Smooth muscle cell (in vitro differentiated cells): ENCODE measurements around the gene GPR17. TPM values are rescaled to one million over a fixed set of nuclear protein-coding genes. Genes with fewer than 3 reads are reported as not detected.
A peak's percentile ranks its signal among the peaks of the same experiment; 100 is the strongest.

ENCODE experiments used
- DNase-seq: peaks from one replicate; lab custom pipeline; 2025; ENCODE audit not compliant: unreplicated experiment; lab: John Stamatoyannopoulos, UW
- H2AFZ ChIP-seq: fragments of 200-600 bp; sonication (generic); 2 replicates; pipeline ENCODE4 v1.6.0; 2016; ENCODE audit warnings: antibody characterized with exemption, low read depth, mild to moderate bottlenecking
- H3F3A ChIP-seq: fragments of 200-600 bp; sonication (generic); 2 replicates; pipeline ENCODE4 v1.6.0; 2017; ENCODE audit warnings: antibody characterized with exemption, low read depth
- H3K27ac ChIP-seq: fragments of 200-600 bp; sonication (generic); 2 replicates; pipeline ENCODE4 v1.5.1; 2016; ENCODE audit warnings: low read depth, mild to moderate bottlenecking
- H3K27me3 ChIP-seq: fragments of 200-600 bp; sonication (generic); 2 replicates; pipeline ENCODE4 v1.6.1; 2016; ENCODE audit warnings: low read depth, mild to moderate bottlenecking
- H3K36me3 ChIP-seq: fragments of 200-600 bp; sonication (generic); 2 replicates; pipeline ENCODE4 v1.5.1; 2016; ENCODE audit warnings: low read depth
- H3K4me1 ChIP-seq: fragments of 200-600 bp; sonication (generic); 2 replicates; pipeline ENCODE4 v1.5.1; 2016; ENCODE audit warnings: low read depth
- H3K4me2 ChIP-seq: fragments of 200-600 bp; sonication (generic); 2 replicates; pipeline ENCODE4 v1.6.0; 2016; ENCODE audit warnings: mild to moderate bottlenecking
- H3K4me3 ChIP-seq: fragments of 200-600 bp; sonication (generic); 2 replicates; pipeline ENCODE4 v1.5.1; 2016; ENCODE audit warnings: mild to moderate bottlenecking
- H3K79me2 ChIP-seq: fragments of 200-600 bp; sonication (generic); 2 replicates; pipeline ENCODE4 v1.6.0; 2016; ENCODE audit warnings: low read depth, mild to moderate bottlenecking
- H3K9ac ChIP-seq: fragments of 200-600 bp; sonication (generic); 2 replicates; pipeline ENCODE4 v1.6.0; 2016; ENCODE audit warnings: low read depth
- H3K9me3 ChIP-seq: fragments of 200-600 bp; sonication (generic); replicated peaks from 2 replicates; pipeline ENCODE4 v1.5.1; 2016; ENCODE audit warnings: low read depth
- H4K20me1 ChIP-seq: fragments of 200-600 bp; sonication (generic); 2 replicates; pipeline ENCODE4 v1.6.0; 2016; ENCODE audit warnings: low read depth
- WGBS: methylation state at CpG from one replicate; pipeline ENCODE4 v1.1.7; 2016; ENCODE audit warnings: low lambda C conversion rate; 5-methylcytosine and 5-hydroxymethylcytosine counted together
- polyA plus RNA-seq: library from polyadenylated mRNA; unstranded; fragments of >200 nt; fragmentation: Nextera tagmentation; extraction: Ambion mirVana; gene quantifications from 2 replicates; pipeline ENCODE4 v1.2.1, GENCODE V29; 2016
- total RNA-seq: library from RNA; depleted of rRNA; stranded (reverse); fragments of >200 nt; gene quantifications from 2 replicates; pipeline ENCODE4 v1.2.3, GENCODE V29; 2014
- TF ChIP-seq, protein P1 (sequence below): fragments of 200-600 bp; sonication (generic); IDR thresholded peaks from 2 replicates; pipeline ENCODE4 v1.5.1; 2017; ENCODE audit warnings: borderline replicate concordance, mild to moderate bottlenecking, antibody characterized with exemption; ENCODE audit not compliant: insufficient read depth, poor library complexity, severe bottlenecking

GPR17 gene
- total and polyA plus RNA-seq, 2 experiments from 2014 or later: not detected

DNA sequence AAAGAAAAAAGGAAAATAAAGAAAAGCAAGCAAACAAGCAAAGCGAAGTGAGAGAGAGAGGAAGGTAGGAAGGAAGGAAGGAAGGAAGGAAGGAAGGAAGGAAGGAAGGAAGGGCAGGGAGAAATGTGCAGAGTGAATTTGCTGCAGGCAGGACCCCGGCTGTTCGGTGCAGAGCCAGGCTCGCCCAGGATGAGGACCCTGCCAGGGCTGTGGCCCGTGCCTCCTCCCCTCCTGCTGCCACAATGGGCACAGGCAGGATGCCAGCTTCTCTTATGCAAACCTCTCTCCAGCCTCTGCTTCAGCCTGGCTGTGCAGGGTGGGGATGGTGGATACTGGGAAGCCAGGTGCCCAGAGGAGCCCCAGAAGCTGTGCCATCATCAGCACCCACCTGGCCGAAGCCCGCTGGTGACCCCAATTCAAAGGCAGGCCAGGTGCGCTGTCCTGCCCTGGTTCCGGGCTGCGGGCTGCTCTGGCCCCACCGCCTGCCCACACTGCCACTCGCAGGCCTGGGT is 3.2 kb downstream of the GPR17 start:
- H3K4me3 ChIP-seq: no peak overlapping the region
- no peaks in the 10 kb centered on the region for H3K4me1 ChIP-seq
- 93% methylated on average over 12 of the region's 12 CpGs for WGBS
- H3K36me3 ChIP-seq: no peaks in the 10 kb centered on the region
- no peak overlapping the region for H3K4me2 ChIP-seq
- H4K20me1 ChIP-seq: no peaks in the 10 kb centered on the region
- no peaks in the 10 kb centered on the region for H3K27me3 ChIP-seq
- TF ChIP-seq, protein P1, sequence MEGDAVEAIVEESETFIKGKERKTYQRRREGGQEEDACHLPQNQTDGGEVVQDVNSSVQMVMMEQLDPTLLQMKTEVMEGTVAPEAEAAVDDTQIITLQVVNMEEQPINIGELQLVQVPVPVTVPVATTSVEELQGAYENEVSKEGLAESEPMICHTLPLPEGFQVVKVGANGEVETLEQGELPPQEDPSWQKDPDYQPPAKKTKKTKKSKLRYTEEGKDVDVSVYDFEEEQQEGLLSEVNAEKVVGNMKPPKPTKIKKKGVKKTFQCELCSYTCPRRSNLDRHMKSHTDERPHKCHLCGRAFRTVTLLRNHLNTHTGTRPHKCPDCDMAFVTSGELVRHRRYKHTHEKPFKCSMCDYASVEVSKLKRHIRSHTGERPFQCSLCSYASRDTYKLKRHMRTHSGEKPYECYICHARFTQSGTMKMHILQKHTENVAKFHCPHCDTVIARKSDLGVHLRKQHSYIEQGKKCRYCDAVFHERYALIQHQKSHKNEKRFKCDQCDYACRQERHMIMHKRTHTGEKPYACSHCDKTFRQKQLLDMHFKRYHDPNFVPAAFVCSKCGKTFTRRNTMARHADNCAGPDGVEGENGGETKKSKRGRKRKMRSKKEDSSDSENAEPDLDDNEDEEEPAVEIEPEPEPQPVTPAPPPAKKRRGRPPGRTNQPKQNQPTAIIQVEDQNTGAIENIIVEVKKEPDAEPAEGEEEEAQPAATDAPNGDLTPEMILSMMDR: no peak
- no peak overlapping the region for H2AFZ ChIP-seq
- DNase-seq: no peak
- no peaks in the 10 kb centered on the region for H3F3A ChIP-seq
- no peak overlapping the region for H3K9ac ChIP-seq
- no peaks in the 10 kb centered on the region for H3K79me2 ChIP-seq
- no peaks in the 10 kb centered on the region for H3K9me3 ChIP-seq
- H3K27ac ChIP-seq: no peak overlapping the region

DNA sequence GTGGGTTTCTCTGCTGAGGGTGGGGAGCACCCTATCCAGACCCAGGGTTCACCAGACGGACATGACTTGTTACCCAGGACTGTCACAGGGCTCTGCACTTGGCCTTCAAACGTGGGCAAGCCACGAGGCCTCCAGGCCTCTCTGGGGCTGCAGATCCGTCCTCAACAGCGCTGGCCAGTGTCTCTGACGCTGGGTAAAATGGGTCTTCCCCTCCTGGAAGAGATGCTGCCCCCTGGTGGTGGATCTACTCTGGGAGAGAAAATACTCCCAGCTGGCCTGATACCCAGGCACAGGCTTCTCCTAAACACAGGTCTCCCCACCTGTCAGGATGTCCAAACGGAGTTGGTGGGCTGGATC is 3.7 kb downstream of the GPR17 start:
- H2AFZ ChIP-seq: no peak overlapping the region
- 9% methylated on average over 7 of the region's 7 CpGs for WGBS

DNA sequence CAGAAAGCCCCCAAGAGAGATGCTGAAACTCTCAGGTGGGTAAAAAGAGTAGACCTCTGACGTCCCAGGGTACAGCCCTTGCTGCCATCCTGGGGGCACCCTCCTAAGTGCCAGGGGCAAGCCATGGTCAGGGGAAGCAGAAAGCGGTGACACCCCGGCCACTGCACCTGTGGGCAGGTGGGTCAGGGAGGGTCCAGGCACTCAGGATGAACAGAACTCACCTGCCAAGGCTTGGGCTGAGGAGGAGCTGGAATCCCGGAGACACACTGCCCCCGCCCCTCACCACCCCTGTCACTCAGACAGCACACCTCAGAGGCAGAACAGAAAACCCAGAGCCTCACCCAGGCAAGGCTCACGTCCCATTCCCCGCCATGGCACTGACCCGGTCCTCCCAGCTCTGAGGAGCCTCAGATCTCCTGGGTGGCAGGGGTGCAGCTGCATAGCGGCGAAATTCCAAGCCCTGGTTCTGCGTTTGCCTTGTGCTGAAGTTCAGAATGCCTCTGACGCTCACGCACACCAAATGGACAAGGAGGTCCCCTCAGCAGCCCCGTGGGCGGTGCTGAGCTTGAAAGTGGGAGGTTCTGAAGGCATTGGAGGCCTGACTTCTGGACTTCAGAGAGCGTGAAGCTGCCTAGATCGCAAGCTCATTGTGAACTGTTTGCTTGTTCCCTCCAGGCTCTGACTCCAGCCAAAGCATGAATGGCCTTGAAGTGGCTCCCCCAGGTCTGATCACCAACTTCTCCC is 4.3 kb downstream of the GPR17 start:
- Histone ChIP-seq H3K4me1 (peaks cover under 1% of the 10 kb centered on the region), H3K27ac (no peak overlapping the region), H3K27me3 (no peaks in the 10 kb centered on the region), H3K36me3 (no peaks in the 10 kb centered on the region), H3K4me2 (no peak overlapping the region), H2AFZ (no peak overlapping the region), H3K4me3 (no peak overlapping the region), H3F3A (no peaks in the 10 kb centered on the region), H3K9me3 (no peaks in the 10 kb centered on the region), H3K79me2 (no peaks in the 10 kb centered on the region), H3K9ac (no peak overlapping the region), H4K20me1 (no peaks in the 10 kb centered on the region)
- DNase-seq: no peak
- TF ChIP-seq, protein P1: no peak
- 80% methylated on average over 17 of the region's 17 CpGs for WGBS

More for the DNA sequence above, 3.7 kb downstream of the GPR17 start:
- H3K27ac ChIP-seq: no peak overlapping the region
- no peaks in the 10 kb centered on the region for H4K20me1 ChIP-seq
- no peaks in the 10 kb centered on the region for H3K4me1 ChIP-seq
- no peaks in the 10 kb centered on the region for H3K9me3 ChIP-seq
- no peak overlapping the region for H3K4me2 ChIP-seq
- no peak overlapping the region for H3K4me3 ChIP-seq
- H3K36me3 ChIP-seq: no peaks in the 10 kb centered on the region
- no peaks in the 10 kb centered on the region for H3K27me3 ChIP-seq
- no peak overlapping the region for H3K9ac ChIP-seq
- no peaks in the 10 kb centered on the region for H3F3A ChIP-seq
- peak; percentile 56 for DNase-seq
- H3K79me2 ChIP-seq: no peaks in the 10 kb centered on the region
- TF ChIP-seq, protein P1: peak; percentile 80

GRCh38 chr2:127650785-127651380 is 4.9 kb downstream of the GPR17 start:
- Histone ChIP-seq H2AFZ (no peak overlapping the region), H3K9ac (no peak overlapping the region), H4K20me1 (no peaks in the 10 kb centered on the region), H3K4me3 (no peak overlapping the region), H3K9me3 (no peaks in the 10 kb centered on the region), H3K4me1 (peaks cover 7% of the 10 kb centered on the region), H3K27ac (no peak overlapping the region), H3F3A (no peaks in the 10 kb centered on the region), H3K4me2 (no peak overlapping the region), H3K79me2 (no peaks in the 10 kb centered on the region), H3K36me3 (no peaks in the 10 kb centered on the region), H3K27me3 (no peaks in the 10 kb centered on the region)
- TF ChIP-seq, protein P1: no peak
- WGBS: 96% methylated on average over 28 of the region's 28 CpGs
- no peak for DNase-seq
